Fibroblast of lung (primary cell): ENCODE data around the gene KIRREL3. TPM values are rescaled to one million over a fixed set of nuclear protein-coding genes. Genes with fewer than 3 reads are reported as not detected.

Source experiments
- DNase-seq, 2 donors: peaks; one replicate each; pipeline versions ENCODE4 v3.0.0 to v3.0.0-alpha.2; 2010; ENCODE audit warnings: low read depth in 2 of 2
- H2AFZ ChIP-seq: 2 replicates; pipeline ENCODE4 v1.5.1; 2012; ENCODE audit warnings: low read length, control low read depth, inconsistent platforms
- H3K27ac ChIP-seq: 2 replicates; pipeline ENCODE4 v1.5.1; 2011; ENCODE audit warnings: low read length, control low read depth; ENCODE audit not compliant: insufficient read depth
- H3K27me3 ChIP-seq: 2 replicates; pipeline ENCODE4 v1.5.1; 2011; ENCODE audit warnings: mild to moderate bottlenecking, low read length; ENCODE audit not compliant: control insufficient read depth, insufficient read depth
- H3K36me3 ChIP-seq: 2 replicates; pipeline ENCODE4 v1.5.1; 2011; ENCODE audit warnings: low read length; ENCODE audit not compliant: control insufficient read depth, insufficient read depth
- H3K4me1 ChIP-seq: 2 replicates; pipeline ENCODE4 v1.5.1; 2011; ENCODE audit warnings: low read length; ENCODE audit not compliant: control insufficient read depth, insufficient read depth; ENCODE audit errors: extremely low read depth
- H3K4me2 ChIP-seq: 2 replicates; pipeline ENCODE4 v1.5.1; 2011; ENCODE audit warnings: low read length, control low read depth; ENCODE audit not compliant: insufficient read depth; ENCODE audit errors: extremely low read depth
- H3K4me3 ChIP-seq, 4 experiments: fragments of 200-600 bp in 1 of 4; sonication (generic) in 1 of 4; replicated peaks in 1 of 4; 2 replicates each; pipeline ENCODE4 v1.5.1; 2011 to 2016; ENCODE audit warnings: low read length in 4 of 4, low read depth in 3 of 4, mild to moderate bottlenecking in 3 of 4, control low read depth in 2 of 4, inconsistent platforms in 1 of 4, mixed read lengths in 1 of 4; ENCODE audit not compliant: insufficient read depth in 1 of 4; ENCODE audit errors: control extremely low read depth in 1 of 4
- H3K79me2 ChIP-seq: 2 replicates; pipeline ENCODE4 v1.5.1; 2012; ENCODE audit warnings: mild to moderate bottlenecking, low read length, inconsistent platforms; ENCODE audit not compliant: control insufficient read depth, insufficient read depth
- H3K9ac ChIP-seq: 2 replicates; pipeline ENCODE4 v1.5.1; 2011; ENCODE audit warnings: mild to moderate bottlenecking, low read length, control low read depth; ENCODE audit not compliant: insufficient read depth
- H3K9me3 ChIP-seq: 2 replicates; pipeline ENCODE4 v1.5.1; 2012; ENCODE audit warnings: low read depth, low read length; ENCODE audit not compliant: control insufficient read depth, insufficient read depth
- H4K20me1 ChIP-seq: 2 replicates; pipeline ENCODE4 v1.5.1; 2011; ENCODE audit warnings: low read length; ENCODE audit not compliant: control insufficient read depth, insufficient read depth; ENCODE audit errors: extremely low read depth
- EZH2 ChIP-seq: IDR thresholded peaks from 2 replicates; pipeline ENCODE4 v1.5.1; 2012; ENCODE audit warnings: low read length, control low read depth, mild to moderate bottlenecking; ENCODE audit errors: missing control alignments
- polyA plus RNA-seq, 2 donors: library from polyadenylated mRNA; depleted of rRNA in 1 of 2; stranded (reverse) in 1 of 2; unstranded in 1 of 2; fragments of >200 nt; gene quantifications; 2 replicates each; pipeline ENCODE4 v1.2.1, GENCODE V29; 2011 to 2012; ENCODE audit warnings: missing spikeins in 1 of 2
- total RNA-seq: library from RNA; depleted of rRNA; stranded (reverse); fragments of >200 nt; gene quantifications from 2 replicates; pipeline ENCODE4 v1.2.1, GENCODE V29; 2014
- TF ChIP-seq, protein P1 (sequence below), 2 donors: IDR thresholded peaks in 1 of 2; conservative IDR thresholded peaks in 1 of 2; 1 replicate in 1 of 2; 2 replicates in 1 of 2; pipeline ENCODE4 v1.5.1; 2011 to 2012; ENCODE audit warnings: low read length in 2 of 2, control low read depth in 1 of 2, inconsistent platforms in 1 of 2, low read depth in 1 of 2, mild to moderate bottlenecking in 1 of 2

KIRREL3 gene
- total and polyA plus RNA-seq, 2 donors (not counting 1 experiment from before 2014, with no cell fraction given): 2.8 to 6.1 TPM

DNA sequence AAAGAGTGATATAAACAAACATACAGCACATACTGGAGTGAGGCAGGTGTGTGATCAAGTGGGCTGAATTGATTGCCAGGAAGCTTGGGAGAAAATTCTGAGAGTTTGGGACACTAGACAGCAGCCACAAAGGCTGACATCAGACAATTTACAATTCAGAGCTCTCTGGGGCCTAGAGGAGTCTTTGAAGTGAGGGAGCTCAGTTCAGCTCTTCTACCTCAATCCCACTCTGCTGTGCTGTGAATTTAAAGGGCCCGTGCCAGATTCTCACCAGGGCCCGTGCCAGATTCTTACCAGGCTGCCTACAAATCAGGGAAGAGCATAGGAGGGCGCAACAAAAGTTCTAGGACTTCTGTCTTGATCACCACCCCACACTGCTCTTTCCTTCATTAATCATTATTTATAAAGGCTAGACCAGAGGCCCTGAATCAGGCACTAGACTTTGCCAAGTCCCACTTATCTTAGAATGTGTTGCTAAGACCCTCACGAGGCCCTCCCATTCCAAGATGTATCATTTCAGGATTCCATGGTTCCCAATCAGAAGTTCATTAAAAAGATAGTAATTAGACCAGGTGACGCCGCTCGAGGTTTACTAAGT lies 112.4 kb downstream of the KIRREL3 start:
- Histone ChIP-seq H3K9ac (no peak overlapping the region), H3K4me3 (no peak overlapping the region), H3K4me1 (peaks cover 2% of the 10 kb centered on the region), H3K27me3 (no peaks in the 10 kb centered on the region), H3K36me3 (no peaks in the 10 kb centered on the region), H3K4me2 (no peak overlapping the region), H2AFZ (no peak overlapping the region), H4K20me1 (no peaks in the 10 kb centered on the region), H3K9me3 (no peaks in the 10 kb centered on the region), H3K27ac (no peak overlapping the region), H3K79me2 (no peaks in the 10 kb centered on the region)
- no peak for TF ChIP-seq EZH2
- TF ChIP-seq, protein P1, sequence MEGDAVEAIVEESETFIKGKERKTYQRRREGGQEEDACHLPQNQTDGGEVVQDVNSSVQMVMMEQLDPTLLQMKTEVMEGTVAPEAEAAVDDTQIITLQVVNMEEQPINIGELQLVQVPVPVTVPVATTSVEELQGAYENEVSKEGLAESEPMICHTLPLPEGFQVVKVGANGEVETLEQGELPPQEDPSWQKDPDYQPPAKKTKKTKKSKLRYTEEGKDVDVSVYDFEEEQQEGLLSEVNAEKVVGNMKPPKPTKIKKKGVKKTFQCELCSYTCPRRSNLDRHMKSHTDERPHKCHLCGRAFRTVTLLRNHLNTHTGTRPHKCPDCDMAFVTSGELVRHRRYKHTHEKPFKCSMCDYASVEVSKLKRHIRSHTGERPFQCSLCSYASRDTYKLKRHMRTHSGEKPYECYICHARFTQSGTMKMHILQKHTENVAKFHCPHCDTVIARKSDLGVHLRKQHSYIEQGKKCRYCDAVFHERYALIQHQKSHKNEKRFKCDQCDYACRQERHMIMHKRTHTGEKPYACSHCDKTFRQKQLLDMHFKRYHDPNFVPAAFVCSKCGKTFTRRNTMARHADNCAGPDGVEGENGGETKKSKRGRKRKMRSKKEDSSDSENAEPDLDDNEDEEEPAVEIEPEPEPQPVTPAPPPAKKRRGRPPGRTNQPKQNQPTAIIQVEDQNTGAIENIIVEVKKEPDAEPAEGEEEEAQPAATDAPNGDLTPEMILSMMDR (conservative IDR thresholded peaks at IDR 0.05 in 1 of 2, IDR thresholded peaks at IDR 0.05 in 1 of 2; ENCODE audit: low read depth in 1 of 2, low read length in 2 of 2): no peak
- DNase-seq: no peak

DNA sequence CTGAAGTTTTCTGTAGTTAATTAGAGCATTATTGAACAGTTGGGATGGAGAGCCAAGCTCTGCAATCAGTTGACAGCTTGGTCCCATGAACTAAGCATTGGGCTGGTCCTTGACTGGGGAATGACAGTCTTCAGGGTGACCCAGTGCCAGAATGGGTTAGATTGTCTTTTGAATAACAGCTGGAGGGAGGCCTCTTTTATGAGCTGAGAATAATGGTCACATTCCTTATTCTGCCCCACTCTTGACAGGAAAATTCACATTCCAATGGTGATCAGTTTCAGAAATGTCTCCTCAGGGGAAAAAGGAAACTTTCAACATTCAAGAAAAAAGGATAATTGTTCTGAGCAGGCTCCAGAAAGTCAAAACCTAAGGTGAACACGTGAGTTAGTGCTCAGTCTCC lies 113.9 kb downstream of the KIRREL3 start:
- H4K20me1 ChIP-seq: no peaks in the 10 kb centered on the region
- peaks cover 2% of the 10 kb centered on the region for H3K4me1 ChIP-seq
- H3K4me2 ChIP-seq: no peak overlapping the region
- no peak for DNase-seq
- no peak overlapping the region for H3K27ac ChIP-seq
- no peaks in the 10 kb centered on the region for H3K36me3 ChIP-seq
- H3K4me3 ChIP-seq: no peak overlapping the region
- H3K9ac ChIP-seq: no peak overlapping the region
- H2AFZ ChIP-seq: no peak overlapping the region
- TF ChIP-seq, protein P1 (conservative IDR thresholded peaks at IDR 0.05 in 1 of 2, IDR thresholded peaks at IDR 0.05 in 1 of 2; ENCODE audit: low read depth in 1 of 2, low read length in 2 of 2): no peak
- no peak for TF ChIP-seq EZH2
- no peaks in the 10 kb centered on the region for H3K9me3 ChIP-seq
- no peaks in the 10 kb centered on the region for H3K79me2 ChIP-seq
- no peaks in the 10 kb centered on the region for H3K27me3 ChIP-seq

DNA sequence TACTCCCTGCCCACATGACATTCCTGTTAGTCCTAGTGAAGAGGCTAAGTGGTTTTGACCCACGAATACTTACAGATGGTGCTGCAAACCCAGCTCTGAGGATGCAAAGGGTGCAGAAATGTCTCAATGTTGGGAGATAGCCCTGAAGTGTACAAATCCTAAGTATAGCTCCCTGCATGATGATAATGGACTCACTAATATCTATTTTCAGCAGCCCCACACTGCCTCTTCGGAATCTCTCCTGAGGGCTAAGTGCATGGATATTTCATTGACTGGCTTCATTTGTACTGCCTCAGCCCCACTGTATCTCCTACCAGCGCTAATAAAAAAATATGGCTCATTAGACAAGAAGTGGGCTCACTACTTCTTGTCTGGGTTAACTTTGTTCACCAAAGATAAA lies 114.5 kb downstream of the KIRREL3 start:
- TF ChIP-seq, protein P1 (conservative IDR thresholded peaks at IDR 0.05 in 1 of 2, IDR thresholded peaks at IDR 0.05 in 1 of 2; ENCODE audit: low read depth in 1 of 2, low read length in 2 of 2): no peak
- TF ChIP-seq EZH2: no peak
- Histone ChIP-seq H3K27me3 (no peaks in the 10 kb centered on the region), H3K4me2 (no peak overlapping the region), H3K27ac (no peak overlapping the region), H3K4me1 (no peaks in the 10 kb centered on the region), H3K9ac (no peak overlapping the region), H2AFZ (no peak overlapping the region), H3K4me3 (no peak overlapping the region), H3K9me3 (no peaks in the 10 kb centered on the region), H4K20me1 (no peaks in the 10 kb centered on the region), H3K79me2 (no peaks in the 10 kb centered on the region), H3K36me3 (no peaks in the 10 kb centered on the region)
- no peak for DNase-seq
